SK-N-SH (cell line): ENCODE measurements around the gene TSPAN4. TPM values are rescaled to one million over a fixed set of nuclear protein-coding genes. Genes with fewer than 3 reads are reported as not detected.

Experiments used
- CTCF ChIA-PET: fragments of 300-600, 350-600 bp; formaldehyde crosslinking; extraction: SDS; loops from one replicate; lab custom pipeline; 2021; lab: Yijun Ruan, JAX
- POLR2A ChIA-PET: fragments of 350-600 bp; sonication (Branson Sonifier 250); formaldehyde crosslinking; extraction: SDS; loops from one replicate; lab custom pipeline; 2020; ENCODE audit warnings: antibody characterized with exemption, inconsistent platforms; lab: Yijun Ruan, JAX
- DNase-seq: peaks from one replicate; pipeline ENCODE4 v3.0.0; 2012
- H2AFZ ChIP-seq: fragments of 200-600 bp; sonication (generic); 2 replicates; pipeline ENCODE4 v1.8.1; 2016; ENCODE audit warnings: antibody characterized with exemption, mild to moderate bottlenecking, low read depth
- H3F3A ChIP-seq: fragments of 200-600 bp; sonication (generic); replicated peaks from 2 replicates; pipeline ENCODE3; 2016; ENCODE audit warnings: antibody characterized with exemption, mild to moderate bottlenecking; ENCODE audit not compliant: insufficient read depth
- H3K27ac ChIP-seq, 2 experiments: fragments of 200-500 bp in 1 of 2; fragments of 200-600 bp in 1 of 2; sonication (Bioruptor generic) in 1 of 2; sonication (generic), shearing (Covaris generic) in 1 of 2; 2 replicates each; pipeline versions ENCODE4 v1.5.1 to v1.6.1; 2014 to 2016; ENCODE audit warnings: low read depth in 2 of 2, inconsistent platforms in 1 of 2, low read length in 1 of 2, mild to moderate bottlenecking in 1 of 2, mixed read lengths in 1 of 2
- H3K27me3 ChIP-seq: fragments of 200-600 bp; sonication (generic), shearing (Covaris generic); 2 replicates; pipeline ENCODE4 v1.6.1; 2016; ENCODE audit warnings: mixed run types; ENCODE audit not compliant: insufficient read depth
- H3K36me3 ChIP-seq, 2 experiments: fragments of 200-500 bp in 1 of 2; fragments of 200-600 bp in 1 of 2; sonication (Bioruptor generic) in 1 of 2; sonication (generic) in 1 of 2; replicated peaks in 1 of 2; 2 replicates each; pipeline versions ENCODE3 to v1.5.1; 2014 to 2016; ENCODE audit warnings: low read length in 1 of 2, mild to moderate bottlenecking in 1 of 2; ENCODE audit not compliant: insufficient read depth in 2 of 2, control insufficient read depth in 1 of 2
- H3K4me1 ChIP-seq, 2 experiments: fragments of 200-500 bp in 1 of 2; fragments of 200-600 bp in 1 of 2; sonication (Bioruptor generic) in 1 of 2; sonication (generic), shearing (Covaris generic) in 1 of 2; 2 replicates each; pipeline versions ENCODE4 v1.5.1 to v1.6.1; 2014 to 2016; ENCODE audit warnings: low read depth in 1 of 2, low read length in 1 of 2, mixed run types in 1 of 2; ENCODE audit not compliant: insufficient read depth in 2 of 2, control insufficient read depth in 1 of 2
- H3K4me2 ChIP-seq: fragments of 200-600 bp; sonication (generic), shearing (Covaris generic); 2 replicates; pipeline ENCODE4 v1.6.1; 2017; ENCODE audit warnings: mixed run types
- H3K4me3 ChIP-seq, 2 experiments: fragments of 200-500 bp in 1 of 2; fragments of 200-600 bp in 1 of 2; sonication (Bioruptor generic) in 1 of 2; sonication (generic), shearing (Covaris generic) in 1 of 2; 2 replicates each; pipeline versions ENCODE4 v1.5.1 to v1.8.1; 2014 to 2016; ENCODE audit warnings: low read depth in 2 of 2, inconsistent platforms in 1 of 2, low read length in 1 of 2, mild to moderate bottlenecking in 1 of 2, mixed read lengths in 1 of 2, moderate library complexity in 1 of 2
- H3K79me2 ChIP-seq: fragments of 200-600 bp; sonication (generic); 2 replicates; pipeline ENCODE4 v1.8.1; 2017; ENCODE audit warnings: mild to moderate bottlenecking; ENCODE audit not compliant: insufficient read depth
- H3K9ac ChIP-seq: fragments of 200-600 bp; sonication (generic); 2 replicates; pipeline ENCODE4 v1.6.1; 2017; ENCODE audit warnings: mixed run types
- H3K9me2 ChIP-seq: fragments of 200-600 bp; sonication (generic); 2 replicates; pipeline ENCODE4 v1.6.1; 2017; ENCODE audit warnings: mixed run types
- H3K9me3 ChIP-seq: fragments of 200-600 bp; sonication (generic); 2 replicates; pipeline ENCODE4 v1.6.1; 2017; ENCODE audit warnings: mixed run types, mild to moderate bottlenecking, moderate library complexity
- H4K20me1 ChIP-seq: fragments of 200-600 bp; sonication (generic); 2 replicates; pipeline ENCODE4 v1.6.1; 2017; ENCODE audit warnings: mild to moderate bottlenecking, mixed run types; ENCODE audit not compliant: insufficient read depth
- CHD2 ChIP-seq: fragments of 150-350 bp; IDR thresholded peaks from 2 replicates; pipeline ENCODE4 v1.6.1; 2018; ENCODE audit warnings: low read length; ENCODE audit not compliant: partially characterized antibody
- EP300 ChIP-seq, 2 experiments: IDR thresholded peaks; 2 replicates each; pipeline versions ENCODE4 v1.4.0 to v1.6.1; 2012; ENCODE audit warnings: borderline replicate concordance in 1 of 2, low read depth in 1 of 2, low read length in 1 of 2
- FOXJ3 ChIP-seq: sonication (generic); formaldehyde crosslinking; IDR thresholded peaks from 2 replicates; pipeline ENCODE4 v1.5.1; 2020; ENCODE audit warnings: mild to moderate bottlenecking, missing genetic modification reagents
- GABPA ChIP-seq: IDR thresholded peaks from 2 replicates; pipeline ENCODE4 v1.4.0; 2012; ENCODE audit warnings: low read depth, mild to moderate bottlenecking
- MXI1 ChIP-seq: IDR thresholded peaks from 2 replicates; pipeline ENCODE4 v1.6.1; 2012; ENCODE audit warnings: mild to moderate bottlenecking, low read depth, low read length, improper control_type of control experiment
- RAD21 ChIP-seq: IDR thresholded peaks from 2 replicates; pipeline ENCODE4 v1.6.1; 2012; ENCODE audit warnings: mild to moderate bottlenecking, low read length
- SMC3 ChIP-seq: IDR thresholded peaks from 2 replicates; pipeline ENCODE4 v1.6.1; 2012; ENCODE audit warnings: low read depth, low read length, improper control_type of control experiment
- TAF1 ChIP-seq: IDR thresholded peaks from 2 replicates; pipeline ENCODE4 v1.6.1; 2012; ENCODE audit warnings: low read depth, mild to moderate bottlenecking, low read length, moderate library complexity, borderline replicate concordance
- USF1 ChIP-seq: IDR thresholded peaks from 2 replicates; pipeline ENCODE4 v1.4.0; 2012; ENCODE audit warnings: low read depth, borderline replicate concordance
- YY1 ChIP-seq: IDR thresholded peaks from 2 replicates; pipeline ENCODE4 v1.4.0; 2012; ENCODE audit warnings: low read depth, mild to moderate bottlenecking
- ZBTB33 ChIP-seq: IDR thresholded peaks from 2 replicates; pipeline ENCODE4 v1.4.0; 2012; ENCODE audit warnings: low read depth, borderline replicate concordance
- WGBS: methylation state at CpG from one replicate; pipeline ENCODE4 v1.1.6; 2017; ENCODE audit warnings: low lambda C conversion rate; 5-methylcytosine and 5-hydroxymethylcytosine counted together
- polyA plus RNA-seq, 3 experiments: library from polyadenylated mRNA; depleted of rRNA; stranded (reverse); fragments of >200 nt; gene quantifications; 2 replicates each; pipeline ENCODE4 v1.2.3, GENCODE V29; 2012

Gene TSPAN4
- polyA plus RNA-seq, 1 of the 3 experiments (the other 2 are of a cell fraction) = 226 TPM

GRCh38 chr11:793556-793955 lies 49.1 kb upstream of the TSPAN4 start:
- ChIA-PET POLR2A (interaction anchor here (0.9 to 2.5 kb wide), 3 partner anchors 10 to 17 kb away, joined by 3 to 8 read pairs (median 3); partner anchors contain the start of genes GATD1 and RPLP2), CTCF (interaction anchor here (1.6 to 6.3 kb wide), 2 partner anchors 10 to 55 kb away, joined by 7 to 43 read pairs; no protein-coding TSS in a partner anchor)
- H3K9me2 ChIP-seq = no peaks in the 10 kb centered on the region
- H3K4me1 ChIP-seq = peaks cover 8 to 50% of the 10 kb centered on the region in 2 experiments; a peak in 2 of 4 replicates
- no peak for TF ChIP-seq TAF1
- TF ChIP-seq EP300 (IDR thresholded peaks at IDR 0.05; ENCODE audit: borderline replicate concordance in 1 of 2, low read depth in 1 of 2, low read length in 1 of 2) = no peak
- no peak for TF ChIP-seq FOXJ3 (CRISPR knock-in tag)
- WGBS = 90% methylated on average over 6 of the region's 7 CpGs
- H3K9ac ChIP-seq = no peak overlapping the region
- peaks cover 20% of the 10 kb centered on the region for H3K79me2 ChIP-seq
- H3K9me3 ChIP-seq = no peaks in the 10 kb centered on the region
- no peak overlapping the region for H3K4me2 ChIP-seq
- no peak overlapping the region for H2AFZ ChIP-seq
- DNase-seq = no peak
- peaks cover 0 to 30% of the 10 kb centered on the region in 2 experiments for H3K36me3 ChIP-seq
- no peaks in the 10 kb centered on the region for H4K20me1 ChIP-seq
- no peak overlapping the region; a peak in 1 of 4 replicates for H3K27ac ChIP-seq
- H3K4me3 ChIP-seq = no peak overlapping the region
- H3F3A ChIP-seq = peaks cover 18% of the 10 kb centered on the region
- no peaks in the 10 kb centered on the region for H3K27me3 ChIP-seq

- TF ChIP-seq TAF1 = no peak
- TF ChIP-seq EP300 (IDR thresholded peaks at IDR 0.05; ENCODE audit: borderline replicate concordance in 1 of 2, low read depth in 1 of 2, low read length in 1 of 2) = 0 out of 4 replicates have a peak, but pooled peaks of 1 of the 2 experiments have one; percentile 10
- TF ChIP-seq, all 33 proteins: peak for 1
- peaks cover 20% of the 10 kb centered on the region for H3K79me2 ChIP-seq
- no peaks in the 10 kb centered on the region for H3K9me2 ChIP-seq
- H3K36me3 ChIP-seq = peaks cover 0 to 30% of the 10 kb centered on the region in 2 experiments
- H3K4me2 ChIP-seq = no peak overlapping the region
- 92% methylated on average over 23 of the region's 31 CpGs for WGBS
- H3K27ac ChIP-seq = no peak overlapping the region; a peak in 1 of 4 replicates
- H4K20me1 ChIP-seq = no peaks in the 10 kb centered on the region
- H3K27me3 ChIP-seq = no peaks in the 10 kb centered on the region
- DNase-seq = no peak
- H3F3A ChIP-seq = peaks cover 18% of the 10 kb centered on the region
- no peak overlapping the region for H3K4me3 ChIP-seq
- H3K4me1 ChIP-seq = peaks cover 8 to 45% of the 10 kb centered on the region in 2 experiments; a peak in 2 of 4 replicates
- no peaks in the 10 kb centered on the region for H3K9me3 ChIP-seq
- H2AFZ ChIP-seq = no peak overlapping the region
- ChIA-PET CTCF (interaction anchor here (0.8 to 6.3 kb wide), 3 partner anchors 10 to 156 kb away, joined by 3 to 43 read pairs (median 7); no protein-coding TSS in a partner anchor), POLR2A (interaction anchor here (0.9 to 2.5 kb wide), 3 partner anchors 10 to 17 kb away, joined by 3 to 8 read pairs (median 3); partner anchors contain the start of genes GATD1 and RPLP2)
- no peak overlapping the region for H3K9ac ChIP-seq
Observed at GRCh38 chr11:794013-794765, 48.5 kb upstream of the TSPAN4 start.

GRCh38 chr11:794766-795633 lies 47.7 kb upstream of the TSPAN4 start:
- CTCF ChIA-PET = interaction anchor here (0.8 to 6.3 kb wide), 4 partner anchors 11 to 157 kb away, joined by 3 to 43 read pairs (median 6); no protein-coding TSS in a partner anchor
- no peak for TF ChIP-seq GABPA
- no peak for TF ChIP-seq YY1
- no peak for TF ChIP-seq USF1
- no peak for TF ChIP-seq SMC3
- no peak for TF ChIP-seq RAD21
- no peak for TF ChIP-seq CHD2
- TF ChIP-seq ZBTB33 = no peak
- no peak for TF ChIP-seq FOXJ3 (CRISPR knock-in tag)
- no peak for TF ChIP-seq MXI1

More at GRCh38 chr11:794766-795633, 47.7 kb upstream of the TSPAN4 start:
- peak overlapping the region; percentile 100 for H3K4me2 ChIP-seq
- WGBS = 92% methylated on average over 25 of the region's 38 CpGs
- peaks cover 20% of the 10 kb centered on the region for H3K79me2 ChIP-seq
- H3K27me3 ChIP-seq = no peaks in the 10 kb centered on the region
- H2AFZ ChIP-seq = no peak overlapping the region
- H3K4me3 ChIP-seq = peak overlapping the region; percentile 60 to 90; a peak in 2 of 4 replicates
- peak overlapping the region; percentile 76 for H3K9ac ChIP-seq
- no peak for DNase-seq
- no peak overlapping the region; a peak in 1 of 4 replicates for H3K27ac ChIP-seq
- no peaks in the 10 kb centered on the region for H4K20me1 ChIP-seq
- H3K9me3 ChIP-seq = no peaks in the 10 kb centered on the region
- peaks cover 18% of the 10 kb centered on the region for H3F3A ChIP-seq
- POLR2A ChIA-PET = interaction anchor here (2.5 kb wide), 1 partner anchor 9 kb away, joined by 8 read pairs; no protein-coding TSS in a partner anchor
- peaks cover 8 to 40% of the 10 kb centered on the region in 2 experiments; a peak in 2 of 4 replicates for H3K4me1 ChIP-seq
- H3K36me3 ChIP-seq = peaks cover 0 to 37% of the 10 kb centered on the region in 2 experiments
- H3K9me2 ChIP-seq = no peaks in the 10 kb centered on the region
